Measurements from ENCODE around the gene PLGRKT.

- TF ChIP-seq CTCF (IDR thresholded peaks at IDR 0.05) (no peak), POLR2A (IDR thresholded peaks at IDR 0.05) (no peak)
These were observed 61.8 kb downstream of the PLGRKT start for GRCh38 chr9:5375790-5376477.
